ENCODE measurements around the gene ARRDC5.
A peak's percentile ranks its signal among the peaks of the same experiment; 100 is the strongest.
"Not testable (repeated sequence)": the region's sequence is repeated elsewhere in the genome, so short reads cannot be mapped to it uniquely, and the experiment has no call there.

ARRDC5 gene

DNA sequence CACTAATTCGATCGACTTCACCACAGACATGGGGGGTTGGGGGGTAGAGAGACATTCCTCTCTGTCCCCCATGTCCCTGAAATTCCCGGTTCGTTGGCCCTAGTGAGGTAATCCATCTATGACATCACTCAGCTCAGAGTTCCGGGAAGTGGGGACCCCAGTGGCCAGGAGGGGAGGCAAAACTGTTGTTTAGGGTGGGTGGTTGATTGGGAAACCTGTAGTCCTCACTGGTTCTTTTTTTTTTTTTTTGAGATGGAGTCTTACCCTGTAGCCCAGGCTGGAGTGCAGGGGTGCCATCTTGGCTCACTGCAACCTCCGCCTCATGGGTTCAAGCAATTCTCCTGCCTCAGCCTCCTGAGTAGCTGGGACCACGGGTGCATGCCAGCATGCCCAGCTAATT is at the start of gene ARRDC5:
Gene ARRDC5 (minus strand): TSS at position 101 of the 400 bp plus-strand sequence. CDS start 71 bp downstream, at position 30.
- DNase-seq (ENCODE audit: low read depth) = no peak

DNA sequence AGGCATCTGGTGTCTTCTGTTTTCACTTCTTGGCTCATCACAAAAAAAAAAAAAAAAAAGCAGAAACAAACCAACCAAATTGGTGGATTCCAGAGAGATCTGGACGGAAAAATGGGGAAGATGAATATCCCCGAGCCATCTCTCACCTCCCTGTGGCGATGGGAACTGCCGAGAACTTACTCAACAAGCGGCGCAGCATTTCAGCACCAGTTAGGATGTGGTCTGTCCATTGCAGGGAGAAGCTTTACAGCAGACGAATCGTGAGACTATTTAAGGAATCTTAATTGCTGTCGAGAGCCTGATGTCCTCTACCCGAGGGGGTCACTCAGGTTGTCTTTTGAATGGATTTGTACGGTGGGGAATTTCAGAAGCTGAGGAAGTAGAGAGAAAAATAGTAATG is 49.0 kb upstream of the ARRDC5 start:
- no peak for DNase-seq (ENCODE audit: low read depth)

- DNase-seq (ENCODE audit: low read depth) = not testable (repeated sequence)
Measured at GRCh38 chr19:4950650-4951049, 48.0 kb upstream of the ARRDC5 start.

- DNase-seq (ENCODE audit: low read depth) = not testable (repeated sequence)
Measured at GRCh38 chr19:4941638-4942169, 39.0 kb upstream of the ARRDC5 start.

- DNase-seq (ENCODE audit: low read depth) = no peak
Measured at GRCh38 chr19:4939466-4939865, 36.8 kb upstream of the ARRDC5 start.

DNA sequence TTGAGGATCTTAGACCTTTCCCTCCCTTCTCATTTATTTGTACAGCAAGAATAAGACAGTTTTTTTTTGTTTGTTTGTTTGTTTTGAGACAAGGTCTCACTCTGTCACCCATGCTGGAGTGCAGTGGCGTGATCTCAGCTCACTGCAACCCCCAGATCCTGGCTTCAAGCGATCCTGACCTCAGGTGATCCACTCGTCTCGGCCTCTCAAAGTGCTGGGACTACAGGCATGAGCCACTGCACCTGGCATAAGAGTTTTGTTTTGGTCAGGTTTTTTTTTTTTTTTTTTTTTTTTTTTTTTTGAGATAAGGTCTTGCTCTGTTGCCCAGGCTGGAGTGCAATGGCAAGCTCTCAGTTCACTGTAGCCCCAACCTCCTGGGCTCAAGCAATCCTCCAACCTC is 35.8 kb upstream of the ARRDC5 start:
- DNase-seq (ENCODE audit: low read depth) = not testable (repeated sequence)

DNA sequence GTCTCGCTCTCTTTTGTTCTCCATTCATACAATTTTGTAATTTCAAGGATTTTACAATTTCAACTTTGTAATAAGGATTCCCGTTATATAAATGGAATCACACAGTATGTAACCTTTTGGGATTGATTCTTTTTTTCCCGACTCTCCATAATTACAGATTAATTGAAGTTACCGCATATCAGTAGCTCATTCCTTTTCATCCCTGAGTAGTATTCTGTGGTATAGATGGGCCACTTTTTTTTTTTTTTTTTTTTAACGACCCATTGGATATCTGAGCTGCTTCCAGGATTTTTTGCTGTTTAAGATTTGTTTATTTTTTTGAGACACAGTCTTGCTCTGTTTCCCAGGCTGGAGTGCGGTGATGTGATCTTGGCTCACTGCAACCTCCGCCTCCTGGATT is 34.4 kb upstream of the ARRDC5 start:
- no peak for DNase-seq (ENCODE audit: low read depth)

DNA sequence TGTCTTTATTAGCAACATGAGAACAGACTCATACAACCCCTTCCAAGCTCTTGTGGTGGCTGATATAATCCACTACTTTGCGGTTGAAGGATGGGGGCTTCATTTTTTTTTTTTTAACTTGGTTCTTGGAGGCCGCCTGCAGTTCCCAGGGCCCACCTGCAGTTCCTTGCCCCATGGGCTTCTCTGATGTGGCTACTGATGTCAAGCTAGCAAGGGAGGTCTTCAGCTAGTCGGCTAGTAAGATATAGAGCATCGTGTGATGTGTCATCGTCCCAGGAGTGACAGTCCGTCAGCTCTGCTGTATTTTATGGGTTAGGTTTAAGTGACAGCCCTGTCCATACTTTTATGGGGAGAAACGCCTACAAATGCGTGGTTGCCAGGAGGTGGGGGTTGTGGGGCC is 32.7 kb upstream of the ARRDC5 start:
- DNase-seq (ENCODE audit: low read depth) = no peak

DNA sequence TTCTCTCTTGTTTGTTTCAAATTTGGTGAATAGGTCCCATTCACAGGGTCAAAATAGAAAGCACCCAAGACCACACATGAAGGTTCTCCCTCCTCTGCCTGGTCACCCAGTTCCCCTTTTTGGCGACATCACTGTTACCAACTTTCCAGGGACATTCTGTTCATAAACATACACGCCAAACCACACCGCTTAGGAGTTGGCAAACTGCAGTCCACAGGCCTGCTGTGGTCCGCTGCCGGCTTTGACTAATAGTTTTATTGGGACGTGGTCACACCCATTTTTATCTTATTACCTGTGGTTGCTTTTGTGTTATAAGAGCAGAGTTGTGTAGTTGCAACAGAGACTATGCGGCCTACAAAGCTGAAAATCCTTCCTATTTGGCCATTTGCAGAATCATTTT is 30.8 kb upstream of the ARRDC5 start:
- no peak for DNase-seq (ENCODE audit: low read depth)

DNA sequence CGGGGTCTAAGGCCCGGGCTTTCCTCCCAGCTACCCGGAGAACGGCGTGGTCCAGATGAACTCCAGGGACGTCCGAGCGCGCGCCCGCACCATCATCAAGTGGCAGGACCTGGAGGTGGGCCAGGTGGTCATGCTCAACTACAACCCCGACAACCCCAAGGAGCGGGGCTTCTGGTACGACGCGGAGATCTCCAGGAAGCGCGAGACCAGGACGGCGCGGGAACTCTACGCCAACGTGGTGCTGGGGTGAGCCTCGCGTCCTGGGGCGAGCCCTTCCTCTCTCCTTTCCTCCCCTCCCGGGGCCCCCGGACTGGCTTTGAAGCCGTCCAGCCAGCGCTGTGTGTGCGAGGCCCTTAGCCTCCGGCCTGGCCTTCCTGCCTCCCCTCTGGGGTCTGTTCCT is 30.0 kb upstream of the ARRDC5 start:
- no peak for DNase-seq (ENCODE audit: low read depth)

GRCh38 chr19:4930664-4931063 is 28.0 kb upstream of the ARRDC5 start:
- DNase-seq (ENCODE audit: low read depth) = no peak

DNA sequence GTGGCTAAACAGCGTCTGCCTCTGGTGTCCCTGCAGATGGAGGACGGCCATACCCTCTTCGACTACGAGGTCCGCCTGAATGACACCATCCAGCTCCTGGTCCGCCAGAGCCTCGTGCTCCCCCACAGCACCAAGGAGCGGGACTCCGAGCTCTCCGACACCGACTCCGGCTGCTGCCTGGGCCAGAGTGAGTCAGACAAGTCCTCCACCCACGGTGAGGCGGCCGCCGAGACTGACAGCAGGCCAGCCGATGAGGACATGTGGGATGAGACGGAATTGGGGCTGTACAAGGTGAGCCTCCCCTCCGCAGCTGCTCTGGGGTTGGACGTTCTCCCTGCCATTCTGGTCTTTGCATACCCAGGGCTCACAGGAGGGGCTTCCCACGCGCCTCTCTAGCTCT is 26.5 kb upstream of the ARRDC5 start:
- no peak for DNase-seq (ENCODE audit: low read depth)

DNA sequence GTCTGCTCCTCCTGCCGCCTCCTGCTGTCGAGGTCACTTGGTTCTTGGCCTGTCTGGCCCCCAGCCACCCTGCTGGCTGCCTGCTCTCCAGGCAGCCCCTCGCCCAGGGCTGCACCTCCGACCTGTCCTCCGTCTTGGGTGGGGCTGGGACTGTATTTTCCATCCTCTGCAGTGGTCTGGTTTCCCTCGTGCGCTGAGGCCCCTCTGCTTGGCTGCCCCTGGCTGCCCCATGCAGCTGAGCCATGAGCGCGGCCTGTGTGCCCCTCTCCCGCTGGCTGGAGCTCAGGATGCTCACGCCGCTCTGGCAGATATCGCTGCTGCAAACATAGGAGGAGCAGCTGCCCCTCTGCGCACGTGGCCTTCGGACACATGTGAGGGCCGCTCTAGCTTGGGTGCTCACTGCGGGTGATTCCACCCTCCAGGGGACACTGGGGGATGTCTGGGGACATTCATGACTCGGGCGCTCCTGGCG is 20.6 kb upstream of the ARRDC5 start:
- DNase-seq (ENCODE audit: low read depth) = no peak

DNA sequence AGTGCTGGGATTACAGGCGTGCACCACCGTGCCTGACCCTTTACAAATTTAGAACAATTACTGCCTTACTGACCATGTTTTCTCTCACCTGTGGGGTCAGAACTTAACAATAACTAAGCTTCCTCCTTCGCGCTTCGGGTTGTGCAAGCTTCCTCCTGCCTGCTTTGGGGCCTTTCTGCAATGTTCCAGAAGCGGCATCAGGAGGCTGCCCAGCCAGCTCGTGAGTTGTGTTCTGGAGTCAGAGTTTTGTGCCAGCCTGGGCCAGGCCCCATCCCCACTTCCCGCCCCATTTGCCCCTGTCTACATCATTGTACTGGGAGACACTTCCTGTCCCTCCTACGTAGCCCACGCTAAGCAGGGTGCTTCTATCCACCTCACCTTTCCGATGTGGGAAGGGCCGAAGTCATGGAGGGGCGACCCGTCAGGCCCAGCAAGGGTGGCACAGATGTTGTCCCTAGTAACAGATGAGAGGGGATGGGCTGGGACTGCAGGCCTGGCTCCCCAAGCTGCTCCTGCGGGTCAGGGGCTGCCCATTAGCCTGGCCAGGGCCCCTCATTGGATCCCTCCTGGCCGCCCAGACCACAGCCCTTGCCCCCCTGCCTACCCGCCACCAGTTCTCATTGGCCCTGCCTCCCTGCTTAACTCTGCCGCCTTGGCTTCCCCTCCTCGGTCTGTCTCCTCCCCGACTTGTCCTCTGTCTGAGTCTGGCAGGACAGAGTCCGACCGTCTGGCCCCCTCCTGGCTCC is 20.0 kb upstream of the ARRDC5 start:
- no peak for DNase-seq (ENCODE audit: low read depth)

DNA sequence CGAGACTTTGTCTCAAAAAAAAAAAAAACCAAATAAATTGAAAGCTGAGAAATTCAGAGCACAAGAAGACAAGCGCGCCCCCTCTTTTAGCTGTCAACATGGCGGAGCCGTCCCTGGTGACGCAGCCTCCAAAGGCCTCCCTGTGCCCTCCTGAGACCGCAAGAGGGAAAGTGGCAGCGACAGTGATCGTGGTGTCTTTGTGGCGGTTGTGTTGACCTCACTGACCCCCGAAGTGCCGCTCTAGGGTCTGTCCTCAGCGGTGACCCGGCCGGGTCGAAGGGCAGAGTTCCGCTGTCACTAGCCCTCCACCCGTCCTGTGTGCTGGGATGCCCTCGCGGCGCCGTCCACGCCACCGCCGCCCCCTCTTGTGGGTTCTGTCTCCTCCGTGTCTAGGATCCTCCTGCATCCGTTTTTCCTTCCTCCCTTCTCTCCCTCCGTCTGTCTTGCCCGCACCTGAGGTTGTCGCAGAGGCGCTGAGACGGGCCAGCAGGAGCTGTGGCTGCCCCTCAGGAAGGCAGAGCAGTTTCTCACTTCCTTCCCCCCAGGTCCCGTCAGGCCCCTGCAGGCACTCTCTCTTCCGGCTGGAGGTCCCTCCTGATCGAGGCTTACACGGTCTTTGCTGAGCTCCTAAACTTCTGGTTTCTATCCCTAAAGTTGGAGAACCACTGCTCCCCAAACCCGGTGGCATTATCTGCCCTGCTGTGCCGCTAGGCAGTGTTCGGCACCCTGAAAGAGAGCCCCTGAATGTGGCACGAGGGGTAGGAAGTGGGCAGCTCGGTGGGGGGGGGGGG is 13.8 kb upstream of the ARRDC5 start:
- DNase-seq (ENCODE audit: low read depth) = no peak

DNA sequence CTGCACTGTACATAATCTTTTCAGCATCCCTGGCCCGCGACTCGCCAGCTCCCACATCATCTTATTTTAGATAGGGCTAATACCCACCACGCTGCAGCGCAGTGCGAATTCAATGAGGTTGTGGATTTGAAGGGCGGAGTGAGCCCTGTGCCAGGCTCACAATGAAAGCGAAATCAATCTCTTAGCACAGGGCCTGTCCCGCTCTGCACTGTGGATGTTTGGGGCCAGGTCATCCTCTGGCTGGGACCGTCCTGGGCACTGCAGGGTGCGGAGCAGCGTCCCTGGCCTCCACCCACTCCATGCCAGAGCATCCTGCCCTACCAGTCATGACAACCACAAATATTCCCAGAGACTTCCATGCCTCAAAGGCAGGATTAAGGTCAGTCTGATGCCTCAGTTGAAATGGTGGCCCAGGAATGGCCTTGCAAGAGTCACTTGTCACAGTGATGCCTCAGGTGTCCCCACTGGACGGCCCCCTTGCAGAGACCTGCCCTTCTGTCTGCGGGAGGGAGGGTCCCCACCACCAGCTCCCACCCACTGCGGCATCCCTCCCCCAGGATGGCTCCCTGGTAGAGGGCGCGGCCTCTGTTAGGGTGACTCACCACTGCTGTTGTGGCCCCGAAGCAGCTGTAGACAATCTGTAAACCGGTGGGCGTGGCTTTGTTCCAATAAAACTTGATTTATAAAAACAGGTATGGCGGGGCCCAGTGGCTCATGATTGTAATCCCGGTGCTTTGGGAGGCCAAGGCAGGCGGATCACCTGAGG is 12.2 kb upstream of the ARRDC5 start:
- no peak for DNase-seq (ENCODE audit: low read depth)

GRCh38 chr19:4913996-4914735 is 11.5 kb upstream of the ARRDC5 start:
- DNase-seq (ENCODE audit: low read depth) = no peak

DNA sequence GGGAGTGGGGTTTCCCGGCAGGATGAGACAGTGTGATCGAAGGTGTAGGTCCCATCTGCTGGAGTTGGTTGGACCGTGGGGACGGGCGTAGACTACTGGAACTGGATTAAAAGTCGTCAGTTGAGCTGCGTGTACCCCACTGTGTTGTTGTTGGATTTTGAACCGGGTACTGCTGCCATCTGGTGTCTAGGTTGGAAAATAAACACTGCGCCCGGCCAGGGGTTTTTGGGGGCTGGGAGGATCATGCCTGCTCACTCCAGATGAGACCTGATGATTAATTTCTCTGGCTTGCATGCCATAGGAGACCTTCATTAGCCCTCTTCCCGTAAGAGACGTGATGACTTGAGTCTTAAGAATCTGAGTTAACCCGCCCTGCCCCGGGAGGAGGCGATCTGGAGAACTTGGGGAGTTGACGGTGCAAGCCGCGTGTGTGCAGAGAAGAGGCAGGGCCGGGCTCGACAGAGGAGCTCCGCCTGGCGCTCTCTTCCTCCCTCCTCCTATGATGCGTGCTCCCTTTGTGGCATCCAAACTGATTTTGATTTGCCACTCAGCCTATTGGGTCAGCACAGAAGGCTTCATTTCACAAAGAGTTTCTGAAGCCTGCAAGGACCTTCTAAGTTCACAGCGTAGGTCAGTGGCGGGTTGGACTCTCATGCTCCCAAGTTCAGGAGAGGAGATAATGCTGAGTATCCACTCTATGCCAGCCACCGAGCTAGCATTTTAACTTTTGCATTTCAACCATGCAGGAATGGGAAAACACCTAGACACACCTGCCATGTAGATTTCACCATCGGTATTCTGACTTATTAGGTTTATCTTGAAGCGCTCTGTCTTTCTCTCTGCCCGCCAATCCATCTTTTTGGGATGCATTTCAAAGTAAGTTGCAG is 9.3 kb upstream of the ARRDC5 start:
- DNase-seq (ENCODE audit: low read depth) = peak; percentile 99

- no peak for DNase-seq (ENCODE audit: low read depth)
Measured at GRCh38 chr19:4911314-4911713, 8.6 kb upstream of the ARRDC5 start.

DNA sequence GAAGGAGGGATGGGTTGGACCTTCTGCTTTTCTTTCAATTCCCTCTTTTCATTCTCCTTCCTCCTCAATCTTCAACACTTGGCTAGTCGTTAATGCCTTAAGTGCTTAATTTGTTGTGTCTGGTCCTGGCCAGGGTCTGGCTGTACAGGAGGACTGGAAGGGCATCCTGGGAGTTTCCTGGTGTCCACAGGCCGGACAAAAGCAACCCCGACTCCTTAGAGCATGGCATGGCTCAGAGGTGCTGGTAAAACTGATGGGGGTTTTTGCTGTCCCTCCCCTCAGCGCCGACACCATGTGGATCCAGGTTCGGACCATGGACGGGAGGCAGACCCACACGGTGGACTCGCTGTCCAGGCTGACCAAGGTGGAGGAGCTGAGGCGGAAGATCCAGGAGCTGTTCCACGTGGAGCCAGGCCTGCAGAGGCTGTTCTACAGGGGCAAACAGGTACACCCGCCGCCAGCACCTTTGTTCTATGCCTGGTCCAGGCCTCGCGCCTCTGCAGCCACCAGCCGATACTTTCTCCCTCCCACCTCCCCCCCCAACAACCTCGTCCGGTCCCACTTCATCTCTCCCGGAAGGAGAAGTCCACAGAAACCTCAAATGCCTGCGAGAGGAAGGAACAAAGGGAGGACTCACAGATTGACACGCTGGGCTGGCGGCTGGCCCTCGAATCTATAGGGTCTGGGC is 8.0 kb upstream of the ARRDC5 start:
- DNase-seq (ENCODE audit: low read depth) = no peak
